Mesodermal cell (in vitro differentiated cells): Measurements from ENCODE around the gene TBC1D17.
A peak's percentile ranks its signal among the peaks of the same experiment; 100 is the strongest.
"Not testable (repeated sequence)": the region's sequence is repeated elsewhere in the genome, so short reads cannot be mapped to it uniquely, and the experiment has no call there.

Experiments used
- H3K27ac ChIP-seq: 2 replicates; pipeline ENCODE4 v1.7.0; 2013; ENCODE audit warnings: mild to moderate bottlenecking, low read depth, low read length, moderate library complexity; ENCODE audit not compliant: severe bottlenecking
- H3K36me3 ChIP-seq: 2 replicates; pipeline ENCODE4 v1.7.1; 2013; ENCODE audit warnings: mild to moderate bottlenecking, low read length, moderate library complexity; ENCODE audit not compliant: control insufficient read depth, insufficient read depth
- H3K4me1 ChIP-seq: one replicate; pipeline ENCODE4 v1.7.1; 2013; ENCODE audit warnings: mild to moderate bottlenecking, low read length; ENCODE audit not compliant: insufficient read depth, control insufficient read depth, poor library complexity, severe bottlenecking
- H3K4me3 ChIP-seq: 2 replicates; pipeline ENCODE4 v1.7.0; 2013; ENCODE audit warnings: low read length, control low read depth, mild to moderate bottlenecking; ENCODE audit not compliant: insufficient read depth, poor library complexity, severe bottlenecking; ENCODE audit errors: extremely low read depth
- H3K9me3 ChIP-seq: 2 replicates; pipeline ENCODE4 v1.7.1; 2013; ENCODE audit warnings: mild to moderate bottlenecking, low read length, moderate library complexity; ENCODE audit not compliant: control insufficient read depth
- WGBS, 2 experiments: methylation state at CpG; one replicate each; pipeline ENCODE4 v1.1.5; 2013; ENCODE audit warnings: missing lambda C conversion rate in 2 of 2; ENCODE audit not compliant: insufficient coverage in 2 of 2; 5-methylcytosine and 5-hydroxymethylcytosine counted together

TBC1D17 gene

DNA sequence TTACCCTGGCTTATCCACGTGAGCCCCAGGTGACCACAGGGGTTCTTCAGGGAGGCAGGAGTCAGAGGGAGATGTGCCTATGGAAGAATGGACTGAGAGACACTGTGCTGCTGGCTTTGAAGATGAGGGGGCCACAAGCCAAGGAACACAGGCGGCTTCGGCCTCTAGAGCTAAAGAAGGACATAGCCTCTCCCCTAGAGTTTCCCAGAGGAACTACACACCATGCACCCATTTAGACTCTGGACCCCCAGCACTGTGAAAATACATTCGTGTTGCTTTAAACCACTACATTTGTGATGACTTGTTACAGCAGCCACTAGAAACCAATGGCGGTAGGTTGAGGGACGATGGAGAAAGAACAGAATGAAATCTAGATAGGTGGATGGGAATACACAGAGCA, 37.8 kb downstream of the TBC1D17 start:
- Histone ChIP-seq H3K36me3 (peaks cover 84% of the 10 kb centered on the region), H3K27ac (no peak overlapping the region), H3K4me3 (no peak overlapping the region), H3K9me3 (no peaks in the 10 kb centered on the region), H3K4me1 (no peaks in the 10 kb centered on the region)
- WGBS, 2 experiments = 93 to 100% methylated on average over 3 to 6 of the region's 6 CpGs

DNA sequence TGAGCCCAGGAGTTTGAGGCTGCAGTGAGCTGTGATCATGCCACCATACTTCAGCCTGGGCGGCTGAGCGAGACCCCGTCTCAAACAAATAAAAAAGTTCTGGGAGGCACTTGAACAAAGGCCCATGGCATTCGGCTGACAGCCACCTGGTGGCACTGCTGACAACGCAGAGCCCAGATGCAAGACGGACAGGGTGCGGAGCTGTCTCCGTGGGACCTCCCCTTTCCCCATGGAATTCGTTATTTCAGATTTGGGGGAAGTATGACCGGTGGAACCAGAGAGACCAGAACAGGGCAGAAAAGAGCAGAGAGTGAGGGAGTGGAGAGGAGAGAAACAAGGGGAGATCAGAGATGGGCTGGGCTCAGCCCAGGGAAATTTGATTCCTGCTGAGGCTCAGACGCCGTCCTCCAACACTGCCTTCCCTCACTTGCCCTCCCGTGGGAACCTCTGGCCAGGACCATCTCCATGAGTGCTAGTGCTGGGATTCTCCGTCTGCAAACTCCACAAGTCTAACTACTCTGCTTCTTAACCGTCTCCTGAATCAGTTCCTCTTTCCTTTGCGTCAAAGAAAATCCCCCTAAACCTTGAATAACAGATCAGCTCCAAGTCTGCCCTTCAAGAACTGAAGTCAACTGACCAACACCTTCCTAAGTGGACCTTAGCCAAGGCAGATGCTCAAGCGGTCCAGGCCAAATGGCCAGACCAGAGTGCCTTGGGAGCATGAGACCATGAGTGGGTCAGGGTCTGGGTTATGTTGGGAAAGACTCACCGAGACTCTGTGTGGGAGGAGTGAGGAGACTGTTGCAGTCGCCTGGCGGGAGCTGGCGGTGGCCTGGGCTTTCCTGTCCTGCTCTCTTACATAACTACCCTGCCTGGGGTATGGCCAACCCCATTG, 39.6 kb downstream of the TBC1D17 start:
- 85 to 87% methylated on average over 17 to 19 of the region's 21 CpGs for WGBS, 2 experiments
- H3K4me1 ChIP-seq = no peaks in the 10 kb centered on the region
- no peaks in the 10 kb centered on the region for H3K9me3 ChIP-seq
- no peak overlapping the region for H3K27ac ChIP-seq
- peaks cover 88% of the 10 kb centered on the region for H3K36me3 ChIP-seq
- H3K4me3 ChIP-seq = no peak overlapping the region

DNA sequence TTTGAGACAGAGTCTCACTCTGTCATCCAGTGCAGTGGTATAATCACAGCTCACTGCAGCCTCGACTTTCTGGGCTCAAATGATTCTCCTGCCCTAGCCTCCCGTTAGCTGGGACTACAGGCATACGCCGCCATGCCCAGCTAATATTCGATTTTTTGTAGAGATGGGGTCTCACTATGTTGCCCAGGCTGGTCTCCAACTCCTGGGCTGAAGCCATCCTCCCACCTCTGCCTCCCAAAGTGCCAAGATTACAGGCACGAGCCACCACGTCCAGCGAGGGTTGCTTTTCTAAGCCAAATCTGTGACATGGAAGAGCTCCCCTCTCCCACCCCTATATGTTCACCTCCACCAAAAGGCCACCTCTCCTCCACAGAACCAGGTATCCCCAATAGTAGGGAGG, 40.6 kb downstream of the TBC1D17 start:
- Histone ChIP-seq H3K4me1 (no peaks in the 10 kb centered on the region), H3K9me3 (no peaks in the 10 kb centered on the region), H3K27ac (no peak overlapping the region), H3K36me3 (peaks cover 85% of the 10 kb centered on the region), H3K4me3 (no peak overlapping the region)
- WGBS, 2 experiments = 88 to 100% methylated on average over 5 of the region's 8 CpGs

DNA sequence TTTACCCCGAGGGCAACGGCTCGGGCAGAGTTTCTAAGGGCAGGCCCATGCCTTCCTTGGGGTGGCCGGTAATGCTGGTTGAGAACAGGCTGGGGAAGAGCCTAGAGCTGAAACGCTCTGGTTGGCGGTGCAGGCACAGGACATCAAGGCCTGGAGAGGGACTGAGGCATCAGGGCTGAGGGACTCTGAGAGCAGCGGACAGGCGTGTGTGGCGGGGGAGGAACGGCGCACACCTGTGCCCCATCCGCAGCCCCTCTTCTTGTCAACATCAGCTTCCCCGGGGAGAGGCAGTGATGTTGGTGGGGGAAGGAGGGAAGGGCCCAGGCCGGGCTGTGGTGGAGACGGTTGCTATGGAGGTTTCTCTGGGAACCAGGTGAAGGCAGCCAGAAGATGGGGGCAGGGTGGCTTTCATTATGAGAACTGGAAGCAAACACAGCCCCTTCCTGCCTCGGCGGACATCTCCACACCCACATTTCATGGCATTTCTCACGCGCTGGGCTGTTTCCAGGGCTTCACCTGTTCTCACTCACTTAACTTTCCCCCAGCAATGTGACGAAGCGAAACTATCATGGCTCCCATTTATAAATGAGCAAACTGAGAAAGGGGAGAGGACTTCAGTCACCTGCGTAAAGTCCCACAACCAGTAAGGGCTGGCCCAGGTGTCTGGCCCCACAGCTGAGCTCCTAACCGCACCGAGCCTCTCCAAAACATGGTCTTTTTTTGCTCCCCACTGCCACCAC, 43.3 kb downstream of the TBC1D17 start:
- Histone ChIP-seq H3K36me3 (peaks cover 87% of the 10 kb centered on the region), H3K4me1 (peaks cover 4% of the 10 kb centered on the region), H3K27ac (no peak overlapping the region), H3K9me3 (no peaks in the 10 kb centered on the region), H3K4me3 (no peak overlapping the region)
- 94 to 95% methylated on average over 15 to 19 of the region's 24 CpGs for WGBS, 2 experiments

DNA sequence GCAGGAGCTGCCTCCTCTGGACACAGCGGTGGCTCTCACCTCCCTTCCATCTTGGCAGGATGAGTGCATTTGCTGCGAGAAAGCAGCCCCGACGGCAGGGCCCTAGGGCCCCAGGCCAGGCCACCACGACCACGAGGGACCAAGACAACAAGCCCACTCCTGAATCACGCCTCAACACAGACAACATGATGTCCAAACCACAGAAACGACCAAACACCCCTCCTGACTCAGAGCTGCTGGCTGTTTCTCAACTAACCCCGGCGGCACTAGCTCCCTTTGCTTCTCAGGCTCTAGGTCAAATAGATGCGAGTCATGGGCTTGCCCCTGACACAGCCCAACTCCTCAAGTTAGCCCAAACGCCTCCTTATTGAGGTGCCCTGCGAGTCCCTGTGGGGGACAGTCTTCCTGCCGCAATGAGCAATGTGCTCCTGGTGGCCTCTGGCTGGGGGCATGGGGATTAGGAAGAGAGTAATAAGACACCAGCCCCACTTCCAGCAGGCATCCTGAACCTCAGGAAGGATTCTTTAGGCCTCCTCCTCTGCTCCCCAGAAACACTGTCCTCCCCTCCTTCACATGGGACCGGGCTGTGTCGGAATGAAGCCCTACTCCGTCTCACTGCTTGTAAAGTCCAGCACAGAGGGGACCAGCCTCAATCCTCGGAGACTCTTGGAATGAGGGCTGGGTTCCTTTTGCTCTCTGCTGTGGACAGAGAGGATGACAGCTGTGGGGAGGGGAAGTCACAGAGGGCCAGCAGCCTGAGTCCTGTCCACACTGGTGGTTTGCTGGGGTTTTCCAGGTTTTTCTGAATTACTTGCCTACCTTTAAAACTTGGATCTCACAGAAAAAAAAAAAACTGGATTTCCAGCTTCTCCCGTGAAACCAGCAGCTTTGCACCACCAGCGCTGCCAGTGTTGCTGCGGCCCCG, 44.6 kb downstream of the TBC1D17 start:
- 94 to 96% methylated on average over 19 to 21 of the region's 22 CpGs for WGBS, 2 experiments
- no peak overlapping the region for H3K27ac ChIP-seq
- H3K4me1 ChIP-seq = peaks cover 4% of the 10 kb centered on the region
- no peak overlapping the region for H3K4me3 ChIP-seq
- H3K36me3 ChIP-seq = peaks cover 87% of the 10 kb centered on the region
- H3K9me3 ChIP-seq = no peaks in the 10 kb centered on the region

DNA sequence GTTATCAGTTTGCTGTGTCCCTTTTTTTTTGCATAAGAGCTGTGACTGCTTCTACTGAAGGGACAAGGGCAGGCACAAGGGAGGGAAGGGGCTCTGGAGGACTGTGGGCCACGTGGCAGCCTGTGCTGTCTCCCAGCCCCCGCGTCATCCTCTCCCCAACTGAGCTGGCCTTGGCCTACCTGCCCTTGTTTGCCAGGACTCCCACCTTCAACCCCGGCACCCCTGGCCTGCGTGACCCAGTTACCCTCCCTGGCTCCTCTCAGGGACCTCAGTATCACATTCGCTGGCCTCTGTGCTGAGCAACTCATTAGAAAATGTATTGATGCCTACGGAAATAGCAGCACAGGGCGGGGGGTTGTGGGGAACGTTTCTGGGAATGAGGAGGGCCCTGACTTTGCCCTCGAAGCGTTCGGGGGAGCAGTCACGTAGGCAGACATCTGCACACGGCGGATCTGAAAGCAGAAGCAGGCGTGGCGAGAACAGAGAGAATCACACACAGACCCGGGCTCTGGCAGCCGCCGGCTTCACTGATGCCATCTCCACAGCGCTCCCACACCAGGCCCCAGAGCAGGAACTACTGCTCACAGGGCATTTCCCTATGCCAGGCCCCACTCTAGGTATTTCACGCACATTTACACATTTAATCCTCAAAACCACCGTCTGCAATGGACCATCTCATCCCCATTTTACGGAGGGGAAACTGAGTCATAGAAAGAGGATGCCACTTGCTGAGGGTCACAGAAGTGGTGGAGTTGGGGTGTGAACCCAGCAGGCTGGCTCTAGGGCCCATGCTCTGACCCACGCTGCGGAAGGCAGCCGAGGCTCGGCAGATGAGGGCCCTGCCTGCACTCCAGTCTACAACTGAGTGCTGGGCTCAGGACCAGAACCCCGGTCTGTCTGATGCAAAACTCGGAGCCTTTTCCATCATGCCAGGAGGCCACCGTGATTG, 45.8 kb downstream of the TBC1D17 start:
- Histone ChIP-seq H3K4me1 (peaks cover 13% of the 10 kb centered on the region), H3K9me3 (no peaks in the 10 kb centered on the region), H3K36me3 (peaks cover 85% of the 10 kb centered on the region), H3K4me3 (no peak overlapping the region), H3K27ac (no peak overlapping the region)
- WGBS, 2 experiments = 96 to 97% methylated on average over 28 of the region's 31 CpGs

DNA sequence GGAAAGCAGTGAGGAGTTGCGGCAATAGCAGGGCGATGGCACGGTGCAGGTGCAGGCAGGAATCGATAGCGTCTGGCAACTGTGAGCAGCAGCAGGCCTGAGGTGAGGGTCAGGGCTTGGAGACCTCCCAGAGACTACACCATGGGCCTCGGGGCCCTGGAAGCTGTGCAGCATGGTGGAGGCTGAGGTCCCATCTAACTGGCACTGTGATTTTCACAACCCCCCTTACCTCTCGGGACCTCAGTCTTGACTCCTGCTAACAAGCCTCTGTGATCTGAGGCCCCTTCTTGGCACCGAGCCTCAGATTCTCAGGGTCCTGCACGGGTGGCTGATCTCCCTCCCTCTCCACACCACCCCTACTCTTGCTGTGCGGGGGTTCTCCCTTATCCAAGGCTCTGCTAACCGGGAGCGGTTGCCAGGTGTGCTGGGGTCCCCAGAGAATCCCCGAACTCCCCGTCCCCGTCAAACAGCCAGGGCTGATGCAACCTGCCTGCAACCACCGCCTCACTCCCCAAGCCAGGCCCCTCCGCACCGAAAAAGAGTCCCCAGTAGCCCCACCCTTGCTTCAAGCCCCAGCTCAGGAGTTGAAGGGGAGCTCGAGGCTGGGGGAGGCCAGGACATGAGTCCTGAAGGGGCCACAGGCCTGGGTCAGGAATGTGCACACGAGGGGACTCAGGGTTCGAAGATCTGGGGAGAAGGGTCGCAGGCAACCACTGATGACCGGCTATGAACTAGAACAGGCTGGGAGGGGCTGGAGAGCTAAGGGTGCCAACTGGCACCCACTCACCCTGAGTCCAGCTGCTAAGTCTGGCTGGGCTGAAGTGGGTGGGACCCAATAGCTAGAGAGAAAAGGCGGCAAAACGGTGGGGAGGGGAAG, 46.7 kb downstream of the TBC1D17 start:
- H3K36me3 ChIP-seq = peaks cover 80% of the 10 kb centered on the region
- H3K27ac ChIP-seq = peak overlapping the region; percentile 23
- no peaks in the 10 kb centered on the region for H3K9me3 ChIP-seq
- no peak overlapping the region for H3K4me3 ChIP-seq
- peaks cover 13% of the 10 kb centered on the region for H3K4me1 ChIP-seq
- WGBS, 2 experiments = 92 to 94% methylated on average over 21 to 22 of the region's 25 CpGs

DNA sequence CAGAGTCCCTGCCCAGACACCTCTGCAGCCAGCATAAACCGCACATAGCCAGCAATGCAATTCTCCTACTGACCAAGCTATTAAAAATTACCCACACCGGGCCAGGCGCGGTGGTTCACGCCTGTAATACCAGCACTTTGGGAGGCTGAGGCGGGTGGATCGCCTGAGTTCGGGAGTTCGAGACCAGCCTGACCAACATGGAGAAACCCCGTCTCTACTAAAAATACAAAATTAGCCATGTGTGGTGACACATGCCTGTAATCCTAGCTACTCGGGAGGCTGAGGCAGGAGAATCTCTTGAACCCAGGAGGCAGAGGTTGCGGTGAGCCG, 47.3 kb downstream of the TBC1D17 start:
- H3K4me3 ChIP-seq, H3K27ac ChIP-seq, H3K9me3 ChIP-seq: not testable (repeated sequence)
- Histone ChIP-seq H3K4me1 (peaks cover 13% of the 10 kb centered on the region), H3K36me3 (peaks cover 74% of the 10 kb centered on the region)
- 90 to 100% methylated on average over 11 to 13 of the region's 13 CpGs for WGBS, 2 experiments

DNA sequence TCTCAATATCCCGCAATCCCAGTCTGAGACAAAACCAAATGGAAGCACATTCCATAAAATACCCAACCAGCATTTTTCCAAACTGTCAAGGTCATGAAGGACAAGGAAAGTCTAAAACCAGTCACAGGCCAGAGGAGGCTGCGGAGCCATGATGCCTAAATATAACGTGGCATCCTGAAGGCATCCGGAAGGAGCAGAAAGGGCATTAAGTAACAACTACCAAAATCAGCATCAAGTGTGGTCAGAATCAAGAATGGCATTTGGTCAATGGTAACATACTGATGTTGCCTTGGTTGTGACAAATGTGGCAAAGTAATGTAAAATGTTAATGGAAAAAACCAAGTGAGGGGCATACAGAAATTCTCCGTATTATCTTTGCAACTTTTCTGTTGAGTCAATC, 48.0 kb downstream of the TBC1D17 start:
- Histone ChIP-seq H3K4me1 (peaks cover 13% of the 10 kb centered on the region), H3K4me3 (no peak overlapping the region), H3K36me3 (peaks cover 70% of the 10 kb centered on the region), H3K27ac (no peak overlapping the region), H3K9me3 (no peaks in the 10 kb centered on the region)
- 95 to 97% methylated on average over 3 to 4 of the region's 5 CpGs for WGBS, 2 experiments
